GM19397 (cell line): Measurements from ENCODE around the gene GPAT3.
"Not testable (repeated sequence)": the region's sequence is repeated elsewhere in the genome, so short reads cannot be mapped to it uniquely, and the experiment has no call there.

ENCODE experiments used
- ATAC-seq: cut with Tn5 transposase; IDR thresholded peaks from one replicate; pipeline ENCODE4 v1.9.1; 2021; ENCODE audit warnings: mild to moderate bottlenecking, moderate library complexity; ENCODE audit not compliant: unreplicated experiment

GPAT3 gene

GRCh38 chr4:83548151-83548905, 12.4 kb downstream of the GPAT3 start:
- peak; percentile 87 for ATAC-seq

GRCh38 chr4:83552083-83552482, 16.2 kb downstream of the GPAT3 start:
- no peak for ATAC-seq

DNA sequence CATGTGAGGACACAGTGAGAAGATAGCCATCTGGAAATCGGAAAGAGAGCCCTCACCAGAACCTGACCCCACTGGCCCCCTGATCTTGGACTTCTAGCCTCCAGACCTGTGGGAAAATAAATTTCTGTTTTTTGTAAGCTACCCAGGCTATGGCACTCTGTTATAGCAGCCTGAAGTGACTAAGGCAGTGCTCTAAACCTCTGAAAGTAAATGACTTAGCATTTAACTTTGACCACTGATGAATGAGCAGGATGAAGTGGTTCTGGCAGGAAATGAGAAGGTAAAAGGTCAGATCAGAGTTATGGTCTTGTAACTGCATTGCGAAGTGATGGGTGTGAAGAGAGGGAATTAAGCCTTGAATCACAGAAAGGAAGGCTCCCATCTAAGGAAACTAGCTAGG, 17.0 kb downstream of the GPAT3 start:
- peak; percentile 65 for ATAC-seq

GRCh38 chr4:83556006-83556707, 20.2 kb downstream of the GPAT3 start:
- no peak for ATAC-seq

GRCh38 chr4:83556816-83557215, 20.9 kb downstream of the GPAT3 start:
- ATAC-seq, result no peak

GRCh38 chr4:83558059-83558653, 22.2 kb downstream of the GPAT3 start:
- no peak for ATAC-seq

- no peak for ATAC-seq
These were observed 22.8 kb downstream of the GPAT3 start for GRCh38 chr4:83558680-83559079.

DNA sequence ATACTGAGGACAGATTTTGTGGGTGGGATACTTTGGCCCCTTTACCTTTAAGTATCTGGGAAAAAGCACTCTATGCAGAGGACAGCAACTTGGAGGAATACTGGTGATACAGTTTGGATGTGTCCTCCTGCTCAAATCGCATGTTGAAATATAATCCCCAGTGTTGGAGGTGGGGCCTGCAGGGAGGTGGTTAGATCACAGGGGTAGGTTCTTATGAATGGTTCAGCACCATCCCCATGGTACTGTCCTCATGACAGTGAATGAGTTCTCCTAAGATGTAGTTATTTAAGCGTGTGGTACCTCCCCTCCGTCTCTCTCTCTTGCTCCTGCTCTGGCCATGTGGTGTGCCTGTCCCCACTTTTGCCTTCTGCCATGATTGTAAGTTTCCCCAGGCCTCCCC, 24.6 kb downstream of the GPAT3 start:
- no peak for ATAC-seq

DNA sequence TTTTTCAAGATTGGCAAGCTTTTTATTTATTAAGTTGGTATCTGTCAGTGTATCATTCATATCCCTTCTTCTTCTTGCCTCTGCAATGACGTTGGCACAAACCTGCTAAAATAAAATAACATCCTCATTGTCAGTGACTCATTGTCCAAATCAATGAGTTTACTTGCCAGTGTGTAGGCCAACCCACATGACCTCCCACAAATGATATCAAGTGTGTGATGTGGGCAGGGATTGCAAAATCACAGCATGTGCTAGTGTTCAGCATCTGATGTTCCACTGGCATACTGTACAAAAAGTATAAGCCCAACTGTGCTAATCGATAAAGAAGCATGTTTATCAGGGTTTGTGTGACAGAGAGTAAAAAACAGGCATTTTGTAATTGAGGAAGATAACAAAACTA, 25.5 kb downstream of the GPAT3 start:
- ATAC-seq, result no peak

DNA sequence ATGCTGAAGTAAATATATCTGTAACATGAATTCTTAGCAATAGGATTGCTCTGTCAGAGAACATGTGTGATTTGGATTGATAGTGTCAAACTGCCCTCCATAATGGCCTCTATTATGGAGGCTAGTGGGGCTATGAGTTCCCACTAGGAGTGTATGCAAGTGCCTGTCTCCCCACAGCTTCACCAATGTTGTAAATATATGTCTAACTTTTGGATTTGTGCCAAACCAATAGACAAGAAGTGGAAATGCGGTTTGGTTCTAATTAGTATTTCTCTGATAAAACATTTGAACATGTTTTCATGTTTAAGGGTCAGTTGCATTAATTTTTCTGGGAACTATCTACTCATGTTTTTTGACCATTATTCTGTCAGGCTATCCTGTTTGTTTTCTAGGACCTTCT, 28.1 kb downstream of the GPAT3 start:
- no peak for ATAC-seq

DNA sequence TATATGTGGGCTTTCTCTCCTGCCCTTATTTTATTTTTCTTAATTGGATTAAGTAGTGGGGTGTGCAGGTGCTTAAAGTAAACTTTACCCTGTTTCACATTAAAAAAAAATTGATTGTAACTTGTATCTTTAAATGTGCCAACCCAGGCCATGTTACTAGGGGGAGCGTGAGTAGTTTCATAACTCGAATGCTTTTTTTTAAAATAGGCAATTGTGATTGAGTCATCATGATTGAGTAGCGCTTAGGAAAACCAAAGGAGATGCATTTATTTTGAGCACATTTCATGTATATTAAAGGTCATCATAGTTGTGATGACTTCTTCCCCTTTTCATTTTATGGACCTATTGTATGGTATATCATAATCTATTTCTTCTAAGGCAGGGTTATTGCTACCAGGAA, 32.2 kb downstream of the GPAT3 start:
- no peak for ATAC-seq

DNA sequence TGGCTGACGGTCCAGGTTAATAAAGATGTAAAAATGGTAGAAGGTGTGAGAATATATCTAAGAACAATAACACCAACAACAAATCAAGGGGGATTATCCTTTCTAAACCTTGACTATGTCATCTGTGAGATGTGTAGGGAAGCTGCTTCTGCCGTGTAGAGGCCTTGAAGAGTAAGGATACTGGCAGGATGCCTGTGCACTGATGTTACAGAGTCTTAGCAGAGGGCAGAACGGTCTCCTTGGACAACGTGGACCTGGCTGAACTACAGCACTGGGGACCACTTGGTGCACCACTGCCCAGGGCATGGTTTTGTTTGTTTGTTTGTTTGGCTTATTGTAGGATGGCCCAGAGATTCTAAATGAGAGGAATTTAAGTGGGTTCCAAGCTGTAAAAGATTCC, 33.5 kb downstream of the GPAT3 start:
- ATAC-seq, result no peak

- ATAC-seq, result no peak
These were observed 34.1 kb downstream of the GPAT3 start for GRCh38 chr4:83569987-83570386.

DNA sequence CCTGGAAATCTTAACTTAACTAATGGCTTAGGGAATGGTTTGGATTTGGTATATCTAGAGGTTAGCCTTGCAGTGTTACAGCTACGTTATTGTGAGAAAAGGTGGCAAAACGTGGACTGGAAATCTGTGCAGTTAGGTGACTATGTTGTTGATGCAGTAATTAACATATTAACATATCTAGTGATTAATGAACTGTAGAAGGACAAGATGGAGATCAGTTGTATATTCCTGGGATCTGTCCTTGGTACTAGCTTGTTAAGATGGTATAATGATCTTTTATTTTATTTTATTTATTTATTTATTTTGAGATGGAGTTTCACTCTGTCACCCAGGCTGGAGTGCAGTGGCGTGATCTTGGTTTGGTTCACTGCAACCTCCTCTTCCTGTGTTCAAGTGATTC, 36.9 kb downstream of the GPAT3 start:
- no peak for ATAC-seq

- no peak for ATAC-seq
These were observed 38.3 kb downstream of the GPAT3 start for GRCh38 chr4:83574247-83574646.

- ATAC-seq, result not testable (repeated sequence)
These were observed 40.3 kb downstream of the GPAT3 start for GRCh38 chr4:83576237-83576636.

- peak; percentile 84 for ATAC-seq
These were observed 45.7 kb downstream of the GPAT3 start for GRCh38 chr4:83581411-83582288.

DNA sequence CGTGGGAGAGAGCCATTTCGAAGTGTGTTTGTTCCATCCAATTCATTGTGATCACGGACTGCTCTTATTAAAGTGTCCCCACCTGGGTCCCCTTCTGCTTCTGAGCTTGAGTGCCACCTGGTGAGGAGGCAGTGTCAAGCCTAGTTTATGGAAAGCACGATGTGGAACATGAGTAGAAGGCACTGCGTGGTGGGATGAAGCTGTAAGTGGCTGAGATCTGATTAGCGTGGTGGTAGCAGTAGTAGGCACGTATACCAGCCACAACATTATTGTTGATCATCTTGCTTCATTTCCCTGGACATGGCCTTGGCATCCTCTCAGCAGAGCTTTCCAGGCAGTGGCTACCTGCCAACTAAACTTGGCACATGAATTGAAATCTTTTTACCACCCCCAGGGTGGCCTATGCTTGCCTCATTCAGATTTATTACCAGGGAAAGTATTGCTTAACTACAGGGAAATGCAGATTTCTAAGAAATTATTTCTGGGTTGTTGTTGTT, 46.4 kb downstream of the GPAT3 start:
- peak; percentile 55 for ATAC-seq

- no peak for ATAC-seq
These were observed 50.1 kb downstream of the GPAT3 start for GRCh38 chr4:83585982-83586508.

DNA sequence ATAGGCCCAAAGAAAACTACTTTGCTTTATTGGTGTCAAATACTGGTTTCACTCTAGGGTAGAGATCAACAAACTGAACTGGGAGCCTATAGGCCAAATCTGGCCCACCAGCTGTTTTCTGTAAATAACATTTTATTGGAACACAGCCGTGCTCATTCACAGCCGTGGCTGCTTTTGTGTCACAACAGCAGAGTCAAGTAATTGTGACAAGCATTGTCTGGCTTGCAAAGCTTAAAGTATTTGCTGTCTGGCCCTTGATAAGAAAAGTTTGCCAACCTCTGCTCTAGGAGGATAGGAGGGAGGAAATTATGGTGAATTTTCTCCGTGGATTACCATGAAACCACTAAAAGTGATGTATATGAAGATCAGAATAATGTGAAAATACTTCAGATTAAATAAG, 53.4 kb downstream of the GPAT3 start:
- ATAC-seq, result no peak

- no peak for ATAC-seq
These were observed 55.1 kb downstream of the GPAT3 start for GRCh38 chr4:83591056-83591455.
